ENCODE results near the gene MDP1. TPM values are rescaled to one million over a fixed set of nuclear protein-coding genes. Genes with fewer than 3 reads are reported as not detected.
A peak's percentile ranks its signal among the peaks of the same experiment; 100 is the strongest.

Gene MDP1
- total RNA-seq, 2 experiments from 2014 or later, result 23.2 to 26.6 TPM

GRCh38 chr14:24211311-24211710, 4.6 kb downstream of the MDP1 start:
- ChIA-PET POLR2A (interaction anchor here (0.6 to 1.2 kb wide), 3 partner anchors 8 to 26 kb away, joined by 3 to 4 read pairs (median 3); no protein-coding TSS in a partner anchor), CTCF (ENCODE audit: unreplicated experiment) (interaction anchor here (0.9 kb wide), 1 partner anchor 16 kb away, joined by 4 read pairs; the partner anchor contains the start of gene TM9SF1)
- no peak for TF ChIP-seq CTCF (conservative IDR thresholded peaks at IDR 0.05; ENCODE audit: low read length)
- no peak for TF ChIP-seq EZH2phosphoT487 (IDR thresholded peaks at IDR 0.05; ENCODE audit: borderline replicate concordance, low read depth, low read length)
- BruUV-seq (replicated peaks), result no TSS peak
- intact Hi-C loops (cut with micrococcal nuclease; ENCODE audit: unreplicated experiment), result no loop called here
- H3K27ac ChIP-seq (ENCODE audit: low read depth, low read length, poor library complexity, severe bottlenecking), result no peak overlapping the region
- peaks cover 29% of the 10 kb centered on the region for H3K4me1 ChIP-seq (ENCODE audit: insufficient read depth, low read length, poor library complexity, severe bottlenecking)
- H3K9me3 ChIP-seq (ENCODE audit: low read length), result no peaks in the 10 kb centered on the region
- no peaks in the 10 kb centered on the region for H3K9me2 ChIP-seq (ENCODE audit: insufficient read depth, low read length)
- 0 out of 2 replicates have a peak overlapping the region, but pooled peaks have one; percentile 17 for H3K4me2 ChIP-seq (ENCODE audit: low read length)
- H3K36me3 ChIP-seq (ENCODE audit: insufficient read depth, low read length), result peaks cover 56% of the 10 kb centered on the region
- H3K4me3 ChIP-seq (ENCODE audit: low read depth, low read length, poor library complexity, severe bottlenecking), result no peak overlapping the region
- H4K20me1 ChIP-seq (ENCODE audit: insufficient read depth, low read length), result no peaks in the 10 kb centered on the region
- H3K79me2 ChIP-seq (ENCODE audit: insufficient read depth, low read depth, low read length), result peaks cover 27% of the 10 kb centered on the region
- DNase-seq (ENCODE audit: low spot score), result no peak
- H2AFZ ChIP-seq (ENCODE audit: low read length), result no peak overlapping the region

- H3K4me2 ChIP-seq (ENCODE audit: low read length), result no peak overlapping the region
- H3K27ac ChIP-seq (ENCODE audit: low read depth, low read length, poor library complexity, severe bottlenecking), result no peak overlapping the region
- peaks cover 90% of the 10 kb centered on the region for H3K36me3 ChIP-seq (ENCODE audit: insufficient read depth, low read length)
- peaks cover 4% of the 10 kb centered on the region; the same call in 1 of the 2 replicates for H3K9me3 ChIP-seq (ENCODE audit: low read length)
- DNase-seq (ENCODE audit: low spot score), result no peak
- peaks cover 11% of the 10 kb centered on the region for H3K4me1 ChIP-seq (ENCODE audit: insufficient read depth, low read length, poor library complexity, severe bottlenecking)
- POLR2A ChIA-PET, result interaction anchor here (0.7 kb wide), 1 partner anchor 39 kb away, joined by 3 read pairs; no protein-coding TSS in a partner anchor
- peaks cover 14% of the 10 kb centered on the region for H3K79me2 ChIP-seq (ENCODE audit: insufficient read depth, low read depth, low read length)
- intact Hi-C loops (cut with micrococcal nuclease; ENCODE audit: unreplicated experiment), result no loop called here
- H2AFZ ChIP-seq (ENCODE audit: low read length), result no peak overlapping the region
- TF ChIP-seq EZH2phosphoT487 (IDR thresholded peaks at IDR 0.05; ENCODE audit: borderline replicate concordance, low read depth, low read length) (no peak), CTCF (conservative IDR thresholded peaks at IDR 0.05; ENCODE audit: low read length) (no peak)
- no TSS peak for BruUV-seq (replicated peaks)
- no peaks in the 10 kb centered on the region for H3K9me2 ChIP-seq (ENCODE audit: insufficient read depth, low read length)
- no peak overlapping the region for H3K4me3 ChIP-seq (ENCODE audit: low read depth, low read length, poor library complexity, severe bottlenecking)
- H4K20me1 ChIP-seq (ENCODE audit: insufficient read depth, low read length), result no peaks in the 10 kb centered on the region
- CTCF ChIA-PET (ENCODE audit: unreplicated experiment), result no interaction called here
Measured at GRCh38 chr14:24207625-24208024, 8.2 kb downstream of the MDP1 start.

- intact Hi-C loops (cut with micrococcal nuclease; ENCODE audit: unreplicated experiment), result no loop called here
Measured at GRCh38 chr14:24207104-24207551, 8.7 kb downstream of the MDP1 start.

More at GRCh38 chr14:24207104-24207551, 8.7 kb downstream of the MDP1 start:
- TF ChIP-seq CTCF (conservative IDR thresholded peaks at IDR 0.05; ENCODE audit: low read length), result no peak
- TF ChIP-seq EZH2phosphoT487 (IDR thresholded peaks at IDR 0.05; ENCODE audit: borderline replicate concordance, low read depth, low read length), result no peak
- H3K4me1 ChIP-seq (ENCODE audit: insufficient read depth, low read length, poor library complexity, severe bottlenecking), result peaks cover 7% of the 10 kb centered on the region
- H4K20me1 ChIP-seq (ENCODE audit: insufficient read depth, low read length), result no peaks in the 10 kb centered on the region
- no peak overlapping the region for H3K27ac ChIP-seq (ENCODE audit: low read depth, low read length, poor library complexity, severe bottlenecking)
- H3K4me3 ChIP-seq (ENCODE audit: low read depth, low read length, poor library complexity, severe bottlenecking), result no peak overlapping the region
- no peaks in the 10 kb centered on the region for H3K9me2 ChIP-seq (ENCODE audit: insufficient read depth, low read length)
- CTCF ChIA-PET (ENCODE audit: unreplicated experiment), result no interaction called here
- no TSS peak for BruUV-seq (replicated peaks)
- DNase-seq (ENCODE audit: low spot score), result peak; percentile 24
- POLR2A ChIA-PET, result interaction anchor here (0.7 kb wide), 1 partner anchor 39 kb away, joined by 3 read pairs; no protein-coding TSS in a partner anchor
- peaks cover 9% of the 10 kb centered on the region; the same call in 1 of the 2 replicates for H3K79me2 ChIP-seq (ENCODE audit: insufficient read depth, low read depth, low read length)
- H2AFZ ChIP-seq (ENCODE audit: low read length), result no peak overlapping the region
- H3K4me2 ChIP-seq (ENCODE audit: low read length), result no peak overlapping the region
- peaks cover 4% of the 10 kb centered on the region; the same call in 1 of the 2 replicates for H3K9me3 ChIP-seq (ENCODE audit: low read length)
- peaks cover 95% of the 10 kb centered on the region for H3K36me3 ChIP-seq (ENCODE audit: insufficient read depth, low read length)

Data from OCI-LY7 (cell line).